Panc1 (cell line): ENCODE measurements around the gene CNRIP1. TPM values are rescaled to one million over a fixed set of nuclear protein-coding genes. Genes with fewer than 3 reads are reported as not detected.

Experiments
- ATAC-seq: fragments of 200-7000 bp; cut with Tn5 transposase; 2 replicates; pipeline ENCODE4 v1.9.1; 2020; ENCODE audit warnings: mild to moderate bottlenecking, moderate library complexity
- BruUV-seq: library from RNA; stranded (reverse); fragments of 400-500 nt; replicated peaks from 2 replicates; lab custom pipeline; 2021; lab: Mats Ljungman, UMichigan
- CTCF ChIA-PET: fragments of 300-600 bp; sonication (Branson Sonifier 250); formaldehyde crosslinking; loops from one replicate; lab custom pipeline; 2022; ENCODE audit warnings: antibody characterized with exemption; lab: Charles Lee
- POLR2A ChIA-PET: fragments of 300-600 bp; sonication (Branson Sonifier 250); formaldehyde crosslinking; loops from one replicate; lab custom pipeline; 2022; ENCODE audit warnings: antibody characterized with exemption; lab: Charles Lee
- DNase-seq: peaks from one replicate; pipeline ENCODE4 v3.0.0-alpha.2; 2010; ENCODE audit warnings: low read depth, low spot score
- H3K27ac ChIP-seq: 2 replicates; pipeline ENCODE4 v1.5.1; 2011; ENCODE audit warnings: mild to moderate bottlenecking, low read length, inconsistent platforms
- H3K27me3 ChIP-seq: fragments of 200-500 bp; sonication (Bioruptor generic); 2 replicates; pipeline ENCODE4 v1.6.0; 2014; ENCODE audit warnings: low read length, inconsistent platforms; ENCODE audit not compliant: control insufficient read depth, insufficient read depth
- H3K36me3 ChIP-seq: fragments of 200-500 bp; sonication (Bioruptor generic); 2 replicates; pipeline ENCODE4 v1.5.1; 2014; ENCODE audit warnings: inconsistent platforms, mild to moderate bottlenecking, low read length, moderate library complexity; ENCODE audit not compliant: control insufficient read depth, insufficient read depth
- H3K4me1 ChIP-seq: 2 replicates; pipeline ENCODE4 v1.5.1; 2011; ENCODE audit warnings: inconsistent platforms, mild to moderate bottlenecking, low read length, moderate library complexity; ENCODE audit not compliant: control insufficient read depth, insufficient read depth
- H3K4me3 ChIP-seq, 2 experiments: 2 replicates each; pipeline ENCODE4 v1.5.1; 2011 to 2012; ENCODE audit warnings: low read depth in 2 of 2, low read length in 2 of 2, mild to moderate bottlenecking in 2 of 2, inconsistent platforms in 1 of 2, moderate library complexity in 1 of 2
- H3K9me3 ChIP-seq: fragments of 200-500 bp; sonication (Bioruptor generic); 2 replicates; pipeline ENCODE4 v1.5.1; 2014; ENCODE audit warnings: low read depth, mild to moderate bottlenecking, inconsistent platforms, low read length, moderate library complexity; ENCODE audit not compliant: control insufficient read depth, insufficient read depth
- POLR2AphosphoS5 ChIP-seq: IDR thresholded peaks from 2 replicates; pipeline ENCODE4 v1.6.1; 2012; ENCODE audit warnings: mild to moderate bottlenecking, low read depth, low read length, moderate library complexity
- SIN3A ChIP-seq: IDR thresholded peaks from 2 replicates; pipeline ENCODE4 v1.6.1; 2012; ENCODE audit warnings: low read depth, mild to moderate bottlenecking, low read length, moderate library complexity, borderline replicate concordance; ENCODE audit not compliant: insufficient read depth
- TCF7L2 ChIP-seq: IDR thresholded peaks from 2 replicates; pipeline ENCODE4 v1.6.1; 2011; ENCODE audit warnings: mild to moderate bottlenecking, low read depth, low read length, inconsistent platforms
- in situ Hi-C: cut with HindIII; loops from 2 replicates; pipeline ENCODE4 v1.10.0; 2016; ENCODE audit warnings: low sequenced_read_pairs, low pct_unique_long_range_greater_than_20kb
- intact Hi-C: fragments of 100-400 bp; cut with micrococcal nuclease; formaldehyde crosslinking; loops from one replicate; pipeline ENCODE4 v1.10.0; 2022; ENCODE audit not compliant: unreplicated experiment
- total RNA-seq: library from RNA; stranded (reverse); gene quantifications from one replicate; pipeline ENCODE4 v1.2.1, GENCODE V29; 2021; ENCODE audit not compliant: unreplicated experiment
- TF ChIP-seq, protein P1 (sequence below), 2 experiments: IDR thresholded peaks; 2 replicates each; pipeline ENCODE4 v1.6.1; 2011 to 2012; ENCODE audit warnings: low read depth in 2 of 2, control low read depth in 1 of 2, low read length in 1 of 2, mild to moderate bottlenecking in 1 of 2, moderate library complexity in 1 of 2; ENCODE audit not compliant: insufficient read depth in 1 of 2
- TF ChIP-seq, protein P2 (sequence below): fragments of 450-650 bp; IDR thresholded peaks from 2 replicates; pipeline ENCODE4 v1.5.1; 2017; ENCODE audit warnings: mild to moderate bottlenecking

Gene CNRIP1
- total RNA-seq, 1 experiment from 2014 or later, result not detected

DNA sequence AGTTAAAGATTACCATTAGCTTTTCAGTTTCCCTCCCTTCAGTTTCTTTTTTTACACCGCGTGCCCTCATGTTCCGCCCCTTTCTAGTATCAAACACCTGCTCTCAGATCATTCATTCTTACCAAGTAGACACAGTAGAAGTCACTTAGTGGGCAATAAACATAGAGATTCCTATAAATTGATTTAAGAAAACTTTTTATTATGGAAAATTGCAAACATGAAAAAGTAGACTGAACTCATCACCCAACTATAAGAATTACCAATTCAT lies 21.2 kb upstream of the CNRIP1 start:
- DNase-seq (no peak), ATAC-seq (no peak)
- ChIA-PET CTCF (no interaction called here), POLR2A (no interaction called here)
- Histone ChIP-seq H3K4me3 (no peak overlapping the region), H3K27me3 (peaks cover 17% of the 10 kb centered on the region), H3K36me3 (no peaks in the 10 kb centered on the region), H3K9me3 (no peaks in the 10 kb centered on the region), H3K4me1 (no peaks in the 10 kb centered on the region), H3K27ac (no peak overlapping the region)
- intact Hi-C loops, result no loop called here
- in situ Hi-C loops, result no loop called here
- TF ChIP-seq SIN3A (no peak), TCF7L2 (no peak), POLR2AphosphoS5 (no peak)
- TF ChIP-seq, protein P1, sequence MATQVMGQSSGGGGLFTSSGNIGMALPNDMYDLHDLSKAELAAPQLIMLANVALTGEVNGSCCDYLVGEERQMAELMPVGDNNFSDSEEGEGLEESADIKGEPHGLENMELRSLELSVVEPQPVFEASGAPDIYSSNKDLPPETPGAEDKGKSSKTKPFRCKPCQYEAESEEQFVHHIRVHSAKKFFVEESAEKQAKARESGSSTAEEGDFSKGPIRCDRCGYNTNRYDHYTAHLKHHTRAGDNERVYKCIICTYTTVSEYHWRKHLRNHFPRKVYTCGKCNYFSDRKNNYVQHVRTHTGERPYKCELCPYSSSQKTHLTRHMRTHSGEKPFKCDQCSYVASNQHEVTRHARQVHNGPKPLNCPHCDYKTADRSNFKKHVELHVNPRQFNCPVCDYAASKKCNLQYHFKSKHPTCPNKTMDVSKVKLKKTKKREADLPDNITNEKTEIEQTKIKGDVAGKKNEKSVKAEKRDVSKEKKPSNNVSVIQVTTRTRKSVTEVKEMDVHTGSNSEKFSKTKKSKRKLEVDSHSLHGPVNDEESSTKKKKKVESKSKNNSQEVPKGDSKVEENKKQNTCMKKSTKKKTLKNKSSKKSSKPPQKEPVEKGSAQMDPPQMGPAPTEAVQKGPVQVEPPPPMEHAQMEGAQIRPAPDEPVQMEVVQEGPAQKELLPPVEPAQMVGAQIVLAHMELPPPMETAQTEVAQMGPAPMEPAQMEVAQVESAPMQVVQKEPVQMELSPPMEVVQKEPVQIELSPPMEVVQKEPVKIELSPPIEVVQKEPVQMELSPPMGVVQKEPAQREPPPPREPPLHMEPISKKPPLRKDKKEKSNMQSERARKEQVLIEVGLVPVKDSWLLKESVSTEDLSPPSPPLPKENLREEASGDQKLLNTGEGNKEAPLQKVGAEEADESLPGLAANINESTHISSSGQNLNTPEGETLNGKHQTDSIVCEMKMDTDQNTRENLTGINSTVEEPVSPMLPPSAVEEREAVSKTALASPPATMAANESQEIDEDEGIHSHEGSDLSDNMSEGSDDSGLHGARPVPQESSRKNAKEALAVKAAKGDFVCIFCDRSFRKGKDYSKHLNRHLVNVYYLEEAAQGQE (IDR thresholded peaks at IDR 0.05; ENCODE audit: insufficient read depth in 1 of 2, low read depth in 2 of 2, low read length in 1 of 2), result no peak
- TF ChIP-seq, protein P2, sequence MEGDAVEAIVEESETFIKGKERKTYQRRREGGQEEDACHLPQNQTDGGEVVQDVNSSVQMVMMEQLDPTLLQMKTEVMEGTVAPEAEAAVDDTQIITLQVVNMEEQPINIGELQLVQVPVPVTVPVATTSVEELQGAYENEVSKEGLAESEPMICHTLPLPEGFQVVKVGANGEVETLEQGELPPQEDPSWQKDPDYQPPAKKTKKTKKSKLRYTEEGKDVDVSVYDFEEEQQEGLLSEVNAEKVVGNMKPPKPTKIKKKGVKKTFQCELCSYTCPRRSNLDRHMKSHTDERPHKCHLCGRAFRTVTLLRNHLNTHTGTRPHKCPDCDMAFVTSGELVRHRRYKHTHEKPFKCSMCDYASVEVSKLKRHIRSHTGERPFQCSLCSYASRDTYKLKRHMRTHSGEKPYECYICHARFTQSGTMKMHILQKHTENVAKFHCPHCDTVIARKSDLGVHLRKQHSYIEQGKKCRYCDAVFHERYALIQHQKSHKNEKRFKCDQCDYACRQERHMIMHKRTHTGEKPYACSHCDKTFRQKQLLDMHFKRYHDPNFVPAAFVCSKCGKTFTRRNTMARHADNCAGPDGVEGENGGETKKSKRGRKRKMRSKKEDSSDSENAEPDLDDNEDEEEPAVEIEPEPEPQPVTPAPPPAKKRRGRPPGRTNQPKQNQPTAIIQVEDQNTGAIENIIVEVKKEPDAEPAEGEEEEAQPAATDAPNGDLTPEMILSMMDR, result no peak
- BruUV-seq, result no TSS peak

DNA sequence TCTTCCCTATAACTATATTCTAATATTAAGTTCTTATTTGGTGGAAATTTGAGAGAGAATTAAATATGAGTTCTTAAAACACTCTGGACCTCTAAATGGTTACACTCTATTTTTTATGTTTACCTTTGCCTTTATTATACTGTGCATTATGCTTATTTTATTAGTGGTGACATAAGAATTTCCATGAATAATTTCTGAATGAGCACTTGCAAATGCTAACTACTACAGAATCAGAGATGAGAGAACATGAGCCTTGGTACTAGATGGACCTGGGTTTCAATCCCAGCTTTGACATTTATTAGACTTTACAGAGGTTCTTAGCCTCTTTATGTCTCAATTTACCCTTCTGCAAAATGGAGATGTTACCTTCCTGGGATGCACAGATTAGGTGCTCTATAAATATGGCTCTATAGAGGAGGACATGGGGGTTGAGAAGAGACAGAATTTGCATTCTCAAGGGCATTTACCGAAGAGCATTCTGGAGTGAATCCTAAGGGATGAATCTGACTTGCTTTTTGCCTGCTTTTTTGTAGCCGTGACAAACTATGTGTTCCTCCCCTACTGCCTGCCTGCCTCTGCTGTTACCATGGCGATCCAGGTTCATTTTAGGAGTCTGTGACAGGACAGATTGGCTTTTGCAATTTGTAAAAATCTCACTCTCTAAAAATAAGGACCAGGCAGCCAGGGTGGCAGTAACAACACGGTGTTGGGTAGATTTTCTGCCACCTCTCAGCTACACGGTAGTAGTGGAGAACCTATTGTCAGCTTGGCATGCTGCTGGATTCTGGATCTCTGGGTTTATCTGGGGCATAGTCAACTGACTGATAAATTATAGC lies 20.7 kb upstream of the CNRIP1 start:
- Histone ChIP-seq H3K9me3 (no peaks in the 10 kb centered on the region), H3K27ac (no peak overlapping the region), H3K4me3 (no peak overlapping the region), H3K27me3 (peaks cover 17% of the 10 kb centered on the region), H3K4me1 (no peaks in the 10 kb centered on the region), H3K36me3 (no peaks in the 10 kb centered on the region)
- ATAC-seq (no peak), DNase-seq (no peak)
- in situ Hi-C loops (no loop called here), intact Hi-C loops (no loop called here)
- no peak for TF ChIP-seq TCF7L2
- TF ChIP-seq, protein P2, result no peak
- TF ChIP-seq SIN3A, result no peak
- TF ChIP-seq, protein P1 (IDR thresholded peaks at IDR 0.05; ENCODE audit: insufficient read depth in 1 of 2, low read depth in 2 of 2, low read length in 1 of 2), result no peak
- no peak for TF ChIP-seq POLR2AphosphoS5
- CTCF ChIA-PET, result no interaction called here
- POLR2A ChIA-PET, result no interaction called here
- no TSS peak for BruUV-seq
